HepG2 (cell line): ENCODE results near the gene RRP36. TPM values are rescaled to one million over a fixed set of nuclear protein-coding genes. Genes with fewer than 3 reads are reported as not detected.

Source experiments
- FOSL2 ChIP-seq: sonication (generic); formaldehyde crosslinking; IDR thresholded peaks from 2 replicates; pipeline ENCODE4 v1.4.0; 2020; ENCODE audit warnings: missing genetic modification reagents
- NR2C2 ChIP-seq: sonication (generic); formaldehyde crosslinking; IDR thresholded peaks from 2 replicates; pipeline ENCODE4 v1.4.0; 2020; ENCODE audit warnings: missing genetic modification reagents, mild to moderate bottlenecking, moderate library complexity, borderline replicate concordance
- XBP1 ChIP-seq: sonication (generic); formaldehyde crosslinking; IDR thresholded peaks from 2 replicates; pipeline ENCODE4 v1.5.0; 2020; ENCODE audit warnings: missing genetic modification reagents
- ZBTB8A ChIP-seq: sonication (generic); formaldehyde crosslinking; IDR thresholded peaks from 2 replicates; pipeline ENCODE4 v1.4.0; 2020; ENCODE audit warnings: mild to moderate bottlenecking, low read depth, missing genetic modification reagents, borderline replicate concordance
- ZFP90 ChIP-seq: sonication (generic); formaldehyde crosslinking; IDR thresholded peaks from 2 replicates; pipeline ENCODE4 v1.8.0; 2022; ENCODE audit warnings: missing genetic modification reagents, mild to moderate bottlenecking, inconsistent platforms, borderline replicate concordance
- ZNF431 ChIP-seq: sonication (generic); formaldehyde crosslinking; IDR thresholded peaks from 2 replicates; pipeline ENCODE4 v1.9.0; 2022; ENCODE audit warnings: missing genetic modification reagents, low read depth, mild to moderate bottlenecking, borderline replicate concordance
- ZNF451 ChIP-seq: sonication (generic); formaldehyde crosslinking; IDR thresholded peaks from 2 replicates; pipeline ENCODE4 v1.5.0; 2020; ENCODE audit warnings: mild to moderate bottlenecking, missing genetic modification reagents
- ZNF644 ChIP-seq: IDR thresholded peaks from 2 replicates; pipeline ENCODE4 v1.6.1; 2016; ENCODE audit warnings: low read depth
- ZNF788 ChIP-seq: sonication (generic); formaldehyde crosslinking; IDR thresholded peaks from 2 replicates; pipeline ENCODE4 v1.5.0; 2020; ENCODE audit warnings: mild to moderate bottlenecking, missing genetic modification reagents, borderline replicate concordance
- polyA plus RNA-seq, 8 experiments: library from polyadenylated mRNA; depleted of rRNA in 3 of 8; stranded (reverse) in 7 of 8; unstranded in 1 of 8; fragments of >200 nt; fragmentation: Illumina TruSeq in 4 of 8; extraction: Trizol in 4 of 8; gene quantifications; 2 replicates each; pipeline versions ENCODE4 v1.2.1 to v1.2.3, GENCODE V29; 2011 to 2016; ENCODE audit warnings: low read depth in 4 of 8, missing spikeins in 1 of 8, mixed read lengths in 1 of 8; ENCODE audit not compliant: insufficient read depth in 1 of 8
- total RNA-seq, 5 experiments: library from RNA; depleted of rRNA; stranded (reverse); fragments of >200 nt; fragmentation: Illumina TruSeq; extraction: Trizol; gene quantifications; 2 replicates each; pipeline ENCODE4 v1.2.3, GENCODE V29; 2016; ENCODE audit warnings: low read depth in 1 of 5
- TF ChIP-seq, protein P1 (sequence below): sonication (generic); formaldehyde crosslinking; IDR thresholded peaks from 2 replicates; pipeline ENCODE4 v1.5.0; 2020; ENCODE audit warnings: mild to moderate bottlenecking, missing genetic modification reagents, borderline replicate concordance
- TF ChIP-seq, protein P2 (sequence below), 2 experiments: sonication (generic) in 1 of 2; formaldehyde crosslinking in 1 of 2; IDR thresholded peaks; 2 replicates each; pipeline versions ENCODE4 v1.6.1 to v1.9.0; 2014 to 2022; ENCODE audit warnings: antibody characterized with exemption in 1 of 2, borderline replicate concordance in 1 of 2, inconsistent platforms in 1 of 2, low read depth in 1 of 2, missing genetic modification reagents in 1 of 2
- TF ChIP-seq, protein P3 (sequence below): sonication (generic); formaldehyde crosslinking; conservative IDR thresholded peaks from 2 replicates; pipeline ENCODE4 v1.4.0; 2020; ENCODE audit warnings: missing genetic modification reagents

The RRP36 gene
- total and polyA plus RNA-seq, 2 of the 13 experiments (the other 11 are each of a cell fraction or from before 2014, with no cell fraction given) = 29.5 to 144 TPM

DNA sequence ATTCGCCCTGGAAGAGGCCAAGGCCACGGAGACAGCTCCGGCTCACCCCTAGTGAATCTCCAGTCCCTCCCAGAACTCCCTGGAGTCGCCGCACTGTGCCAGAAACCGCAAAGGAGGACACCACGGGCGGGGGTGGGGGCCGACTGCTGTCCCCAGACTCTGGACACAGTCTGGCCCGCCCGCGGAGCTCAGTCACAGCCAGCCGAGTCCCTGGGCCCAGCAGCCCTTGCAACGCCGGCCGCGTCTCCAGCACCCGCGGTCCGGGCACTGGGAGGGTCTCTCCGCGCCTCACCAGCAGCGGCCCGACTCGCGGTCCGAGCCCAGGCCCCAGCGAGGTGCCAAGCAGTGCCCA is 43.0 kb upstream of the RRP36 start (continued):
- TF ChIP-seq, protein P1, sequence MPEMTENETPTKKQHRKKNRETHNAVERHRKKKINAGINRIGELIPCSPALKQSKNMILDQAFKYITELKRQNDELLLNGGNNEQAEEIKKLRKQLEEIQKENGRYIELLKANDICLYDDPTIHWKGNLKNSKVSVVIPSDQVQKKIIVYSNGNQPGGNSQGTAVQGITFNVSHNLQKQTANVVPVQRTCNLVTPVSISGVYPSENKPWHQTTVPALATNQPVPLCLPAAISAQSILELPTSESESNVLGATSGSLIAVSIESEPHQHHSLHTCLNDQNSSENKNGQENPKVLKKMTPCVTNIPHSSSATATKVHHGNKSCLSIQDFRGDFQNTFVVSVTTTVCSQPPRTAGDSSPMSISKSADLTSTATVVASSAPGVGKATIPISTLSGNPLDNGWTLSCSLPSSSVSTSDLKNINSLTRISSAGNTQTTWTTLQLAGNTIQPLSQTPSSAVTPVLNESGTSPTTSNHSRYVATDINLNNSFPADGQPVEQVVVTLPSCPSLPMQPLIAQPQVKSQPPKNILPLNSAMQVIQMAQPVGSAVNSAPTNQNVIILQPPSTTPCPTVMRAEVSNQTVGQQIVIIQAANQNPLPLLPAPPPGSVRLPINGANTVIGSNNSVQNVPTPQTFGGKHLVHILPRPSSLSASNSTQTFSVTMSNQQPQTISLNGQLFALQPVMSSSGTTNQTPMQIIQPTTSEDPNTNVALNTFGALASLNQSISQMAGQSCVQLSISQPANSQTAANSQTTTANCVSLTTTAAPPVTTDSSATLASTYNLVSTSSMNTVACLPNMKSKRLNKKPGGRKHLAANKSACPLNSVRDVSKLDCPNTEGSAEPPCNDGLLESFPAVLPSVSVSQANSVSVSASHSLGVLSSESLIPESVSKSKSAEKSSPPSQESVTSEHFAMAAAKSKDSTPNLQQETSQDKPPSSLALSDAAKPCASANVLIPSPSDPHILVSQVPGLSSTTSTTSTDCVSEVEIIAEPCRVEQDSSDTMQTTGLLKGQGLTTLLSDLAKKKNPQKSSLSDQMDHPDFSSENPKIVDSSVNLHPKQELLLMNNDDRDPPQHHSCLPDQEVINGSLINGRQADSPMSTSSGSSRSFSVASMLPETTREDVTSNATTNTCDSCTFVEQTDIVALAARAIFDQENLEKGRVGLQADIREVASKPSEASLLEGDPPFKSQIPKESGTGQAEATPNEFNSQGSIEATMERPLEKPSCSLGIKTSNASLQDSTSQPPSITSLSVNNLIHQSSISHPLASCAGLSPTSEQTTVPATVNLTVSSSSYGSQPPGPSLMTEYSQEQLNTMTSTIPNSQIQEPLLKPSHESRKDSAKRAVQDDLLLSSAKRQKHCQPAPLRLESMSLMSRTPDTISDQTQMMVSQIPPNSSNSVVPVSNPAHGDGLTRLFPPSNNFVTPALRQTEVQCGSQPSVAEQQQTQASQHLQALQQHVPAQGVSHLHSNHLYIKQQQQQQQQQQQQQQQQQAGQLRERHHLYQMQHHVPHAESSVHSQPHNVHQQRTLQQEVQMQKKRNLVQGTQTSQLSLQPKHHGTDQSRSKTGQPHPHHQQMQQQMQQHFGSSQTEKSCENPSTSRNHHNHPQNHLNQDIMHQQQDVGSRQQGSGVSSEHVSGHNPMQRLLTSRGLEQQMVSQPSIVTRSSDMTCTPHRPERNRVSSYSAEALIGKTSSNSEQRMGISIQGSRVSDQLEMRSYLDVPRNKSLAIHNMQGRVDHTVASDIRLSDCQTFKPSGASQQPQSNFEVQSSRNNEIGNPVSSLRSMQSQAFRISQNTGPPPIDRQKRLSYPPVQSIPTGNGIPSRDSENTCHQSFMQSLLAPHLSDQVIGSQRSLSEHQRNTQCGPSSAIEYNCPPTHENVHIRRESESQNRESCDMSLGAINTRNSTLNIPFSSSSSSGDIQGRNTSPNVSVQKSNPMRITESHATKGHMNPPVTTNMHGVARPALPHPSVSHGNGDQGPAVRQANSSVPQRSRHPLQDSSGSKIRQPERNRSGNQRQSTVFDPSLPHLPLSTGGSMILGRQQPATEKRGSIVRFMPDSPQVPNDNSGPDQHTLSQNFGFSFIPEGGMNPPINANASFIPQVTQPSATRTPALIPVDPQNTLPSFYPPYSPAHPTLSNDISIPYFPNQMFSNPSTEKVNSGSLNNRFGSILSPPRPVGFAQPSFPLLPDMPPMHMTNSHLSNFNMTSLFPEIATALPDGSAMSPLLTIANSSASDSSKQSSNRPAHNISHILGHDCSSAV (CRISPR knock-in tag) = peak; percentile 36; the same call in 1 of the 2 replicates
- TF ChIP-seq XBP1 (CRISPR knock-in tag) (no peak), ZBTB8A (CRISPR knock-in tag) (peak; percentile 36; the same call in 1 of the 2 replicates), ZNF431 (no peak), ZNF451 (no peak), FOSL2 (CRISPR knock-in tag) (no peak), ZFP90 (CRISPR knock-in tag) (no peak), ZNF644 (no peak), NR2C2 (CRISPR knock-in tag) (no peak), ZNF788 (CRISPR knock-in tag) (no peak)
- TF ChIP-seq, protein P2, sequence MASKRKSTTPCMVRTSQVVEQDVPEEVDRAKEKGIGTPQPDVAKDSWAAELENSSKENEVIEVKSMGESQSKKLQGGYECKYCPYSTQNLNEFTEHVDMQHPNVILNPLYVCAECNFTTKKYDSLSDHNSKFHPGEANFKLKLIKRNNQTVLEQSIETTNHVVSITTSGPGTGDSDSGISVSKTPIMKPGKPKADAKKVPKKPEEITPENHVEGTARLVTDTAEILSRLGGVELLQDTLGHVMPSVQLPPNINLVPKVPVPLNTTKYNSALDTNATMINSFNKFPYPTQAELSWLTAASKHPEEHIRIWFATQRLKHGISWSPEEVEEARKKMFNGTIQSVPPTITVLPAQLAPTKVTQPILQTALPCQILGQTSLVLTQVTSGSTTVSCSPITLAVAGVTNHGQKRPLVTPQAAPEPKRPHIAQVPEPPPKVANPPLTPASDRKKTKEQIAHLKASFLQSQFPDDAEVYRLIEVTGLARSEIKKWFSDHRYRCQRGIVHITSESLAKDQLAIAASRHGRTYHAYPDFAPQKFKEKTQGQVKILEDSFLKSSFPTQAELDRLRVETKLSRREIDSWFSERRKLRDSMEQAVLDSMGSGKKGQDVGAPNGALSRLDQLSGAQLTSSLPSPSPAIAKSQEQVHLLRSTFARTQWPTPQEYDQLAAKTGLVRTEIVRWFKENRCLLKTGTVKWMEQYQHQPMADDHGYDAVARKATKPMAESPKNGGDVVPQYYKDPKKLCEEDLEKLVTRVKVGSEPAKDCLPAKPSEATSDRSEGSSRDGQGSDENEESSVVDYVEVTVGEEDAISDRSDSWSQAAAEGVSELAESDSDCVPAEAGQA (IDR thresholded peaks at IDR 0.05; ENCODE audit: low read depth) = no peak
- TF ChIP-seq, protein P2 (CRISPR knock-in tag; IDR thresholded peaks at IDR 0.05; ENCODE audit: borderline replicate concordance) = peak; percentile 63; the same call in 1 of the 2 replicates
- TF ChIP-seq, protein P3, sequence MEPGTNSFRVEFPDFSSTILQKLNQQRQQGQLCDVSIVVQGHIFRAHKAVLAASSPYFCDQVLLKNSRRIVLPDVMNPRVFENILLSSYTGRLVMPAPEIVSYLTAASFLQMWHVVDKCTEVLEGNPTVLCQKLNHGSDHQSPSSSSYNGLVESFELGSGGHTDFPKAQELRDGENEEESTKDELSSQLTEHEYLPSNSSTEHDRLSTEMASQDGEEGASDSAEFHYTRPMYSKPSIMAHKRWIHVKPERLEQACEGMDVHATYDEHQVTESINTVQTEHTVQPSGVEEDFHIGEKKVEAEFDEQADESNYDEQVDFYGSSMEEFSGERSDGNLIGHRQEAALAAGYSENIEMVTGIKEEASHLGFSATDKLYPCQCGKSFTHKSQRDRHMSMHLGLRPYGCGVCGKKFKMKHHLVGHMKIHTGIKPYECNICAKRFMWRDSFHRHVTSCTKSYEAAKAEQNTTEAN = 0 out of 2 replicates have a peak, but pooled peaks have one; percentile 26
